Activated T-cell treated with anti-CD3 and anti-CD28 coated beads, Interleukin-2, amount 50 U/mL, for 4 hours (primary cell): ENCODE data around the gene RABGAP1L. TPM values are rescaled to one million over a fixed set of nuclear protein-coding genes. Genes with fewer than 3 reads are reported as not detected.
"Not testable (repeated sequence)": the region's sequence is repeated elsewhere in the genome, so short reads cannot be mapped to it uniquely, and the experiment has no call there.

Experiments
- ATAC-seq, 2 donors: fragments of 200-7000 bp; cut with Tn5 transposase; one replicate each; pipeline ENCODE4 v1.10.0; 2021
- DNase-seq: peaks from one replicate; pipeline ENCODE4 v3.0.0-alpha.2; 2020
- H3K27me3 Mint-ChIP-seq: one replicate; pipeline ENCODE4 v1.8.0; 2021; ENCODE audit warnings: low read depth, mixed read lengths
- H3K36me3 Mint-ChIP-seq: one replicate; pipeline ENCODE4 v1.8.0; 2022; ENCODE audit warnings: mixed read lengths; ENCODE audit not compliant: insufficient read depth
- H3K4me1 Mint-ChIP-seq: one replicate; pipeline ENCODE4 v1.8.0; 2021; ENCODE audit warnings: low read depth, mixed read lengths
- H3K4me3 Mint-ChIP-seq: one replicate; pipeline ENCODE4 v1.8.0; 2021; ENCODE audit warnings: mild to moderate bottlenecking, moderate library complexity, mixed read lengths
- H3K9me3 Mint-ChIP-seq: one replicate; pipeline ENCODE4 v1.8.0; 2021; ENCODE audit warnings: mixed read lengths
- total RNA-seq, 3 donors: library from RNA; stranded (reverse); gene quantifications; one replicate each; pipeline ENCODE4 v1.2.1, GENCODE V29; 2021

RABGAP1L gene
- total RNA-seq, 3 donors from 2014 or later: 16.9 to 23.2 (median 22.3) TPM

DNA sequence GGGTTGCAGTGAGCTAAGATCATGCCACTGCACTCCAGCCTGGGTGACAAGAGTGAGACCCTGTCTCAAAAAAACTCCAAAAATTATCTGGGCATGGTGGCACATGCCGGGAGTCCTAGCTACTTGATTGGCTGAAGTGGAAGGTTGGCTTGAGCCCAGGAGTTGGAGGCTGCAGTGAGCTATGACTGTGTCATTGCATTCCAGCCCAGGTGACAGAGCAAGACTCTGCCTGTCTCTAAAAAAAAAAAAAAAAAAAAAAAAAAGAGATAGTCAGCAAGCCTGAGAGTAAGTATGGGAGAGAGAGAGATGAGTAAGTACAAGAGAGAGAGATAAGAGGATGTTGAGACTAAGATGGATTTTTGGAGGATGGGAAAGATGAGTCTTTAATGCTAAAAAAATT is 659.6 kb downstream of the RABGAP1L start:
- no peak overlapping the region for H3K4me3 Mint-ChIP-seq
- no peaks in the 10 kb centered on the region for H3K9me3 Mint-ChIP-seq
- DNase-seq (no peak), ATAC-seq (peak in 1 of 2 donors; percentile 30)
- peaks cover 33% of the 10 kb centered on the region for H3K36me3 Mint-ChIP-seq
- H3K4me1 Mint-ChIP-seq: peaks cover 8% of the 10 kb centered on the region
- H3K27me3 Mint-ChIP-seq: no peaks in the 10 kb centered on the region

DNA sequence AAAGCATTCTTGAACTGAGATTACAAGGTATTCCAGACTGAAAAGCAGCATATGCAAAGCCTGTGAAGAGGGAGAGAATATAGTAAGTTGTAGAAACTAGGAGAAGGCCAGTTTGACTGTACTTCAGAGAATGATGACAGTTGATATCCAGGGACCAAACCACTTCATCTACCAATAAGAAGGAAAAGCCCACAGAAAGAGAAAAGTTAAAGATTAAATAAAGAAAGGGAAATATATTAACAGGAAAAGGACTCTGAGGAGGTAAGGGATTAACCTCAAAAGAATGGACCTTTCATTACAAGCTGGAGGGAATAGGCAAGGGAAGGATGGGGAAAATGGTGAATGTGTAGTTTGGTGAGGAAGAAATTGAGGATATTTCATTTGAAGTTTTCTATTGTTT is 660.3 kb downstream of the RABGAP1L start:
- DNase-seq (no peak), ATAC-seq (no peak)
- H3K4me1 Mint-ChIP-seq: peaks cover 8% of the 10 kb centered on the region
- peaks cover 33% of the 10 kb centered on the region for H3K36me3 Mint-ChIP-seq
- H3K9me3 Mint-ChIP-seq: no peaks in the 10 kb centered on the region
- no peak overlapping the region for H3K4me3 Mint-ChIP-seq
- H3K27me3 Mint-ChIP-seq: no peaks in the 10 kb centered on the region

DNA sequence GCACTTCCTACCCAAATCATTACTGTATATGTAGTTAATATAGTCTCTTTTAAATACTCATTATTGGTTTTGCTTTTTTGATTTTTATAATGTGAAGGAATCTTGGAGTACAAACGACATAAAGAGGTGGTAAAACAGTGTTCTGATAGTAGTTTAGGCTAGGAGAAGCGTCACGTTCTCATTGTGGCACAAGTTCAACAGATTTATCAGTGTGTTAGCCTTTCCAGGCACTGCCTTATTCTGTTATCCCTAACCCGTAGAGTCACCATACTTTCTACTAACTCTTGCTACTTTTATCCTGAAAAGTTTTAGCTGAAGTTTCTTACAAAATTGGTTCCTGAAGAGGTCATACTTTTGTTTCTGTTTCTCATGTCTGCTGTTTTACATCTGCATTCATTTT is 665.8 kb downstream of the RABGAP1L start:
- H3K9me3 Mint-ChIP-seq: no peaks in the 10 kb centered on the region
- DNase-seq (no peak), ATAC-seq (no peak)
- H3K4me1 Mint-ChIP-seq: peaks cover 4% of the 10 kb centered on the region
- H3K27me3 Mint-ChIP-seq: no peaks in the 10 kb centered on the region
- peaks cover 27% of the 10 kb centered on the region for H3K36me3 Mint-ChIP-seq
- no peak overlapping the region for H3K4me3 Mint-ChIP-seq

DNA sequence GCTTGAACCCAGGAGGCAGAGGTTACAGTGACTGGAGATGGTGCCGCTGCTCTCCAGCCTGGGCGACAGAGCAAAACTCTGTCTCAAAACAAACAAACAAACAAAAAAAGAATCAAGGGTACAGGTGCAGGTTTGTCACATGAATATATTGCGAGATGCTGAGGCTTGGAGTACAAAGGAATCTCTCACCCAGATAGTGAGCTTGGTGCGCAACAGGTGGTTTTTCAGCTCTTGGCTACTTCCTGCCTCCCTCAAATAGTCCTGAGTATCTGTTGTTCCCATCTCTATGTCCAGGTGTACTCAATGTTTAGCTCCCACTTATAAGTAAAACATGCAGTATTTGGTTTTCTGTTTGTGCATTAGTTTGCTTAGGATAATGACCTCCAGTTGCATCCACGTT is 666.5 kb downstream of the RABGAP1L start:
- ATAC-seq (no peak), DNase-seq (no peak)
- peaks cover 27% of the 10 kb centered on the region for H3K36me3 Mint-ChIP-seq
- no peaks in the 10 kb centered on the region for H3K9me3 Mint-ChIP-seq
- peaks cover 4% of the 10 kb centered on the region for H3K4me1 Mint-ChIP-seq
- no peaks in the 10 kb centered on the region for H3K27me3 Mint-ChIP-seq
- no peak overlapping the region for H3K4me3 Mint-ChIP-seq

DNA sequence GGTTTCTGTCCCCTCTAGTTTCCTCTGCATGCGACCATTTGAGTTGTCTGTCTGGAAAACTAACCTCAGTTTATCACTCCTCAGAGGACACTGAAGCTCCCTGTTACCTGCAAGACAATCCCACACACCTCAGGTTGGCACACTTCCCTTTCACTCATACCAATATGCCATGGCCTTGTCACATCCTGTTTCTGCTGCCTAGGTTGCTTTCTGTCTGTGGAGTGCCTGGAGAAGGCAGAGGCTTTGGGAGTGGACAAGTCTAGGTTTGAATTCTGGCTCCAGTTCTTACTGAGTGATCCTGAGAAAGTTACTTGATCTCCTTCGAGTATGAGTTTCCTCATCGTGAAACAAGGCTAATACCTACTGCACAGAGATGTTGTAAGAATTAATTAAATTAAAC is 668.9 kb downstream of the RABGAP1L start:
- peaks cover 5% of the 10 kb centered on the region for H3K4me1 Mint-ChIP-seq
- DNase-seq (no peak), ATAC-seq (no peak)
- H3K4me3 Mint-ChIP-seq: no peak overlapping the region
- no peaks in the 10 kb centered on the region for H3K9me3 Mint-ChIP-seq
- peaks cover 19% of the 10 kb centered on the region for H3K36me3 Mint-ChIP-seq
- no peaks in the 10 kb centered on the region for H3K27me3 Mint-ChIP-seq

DNA sequence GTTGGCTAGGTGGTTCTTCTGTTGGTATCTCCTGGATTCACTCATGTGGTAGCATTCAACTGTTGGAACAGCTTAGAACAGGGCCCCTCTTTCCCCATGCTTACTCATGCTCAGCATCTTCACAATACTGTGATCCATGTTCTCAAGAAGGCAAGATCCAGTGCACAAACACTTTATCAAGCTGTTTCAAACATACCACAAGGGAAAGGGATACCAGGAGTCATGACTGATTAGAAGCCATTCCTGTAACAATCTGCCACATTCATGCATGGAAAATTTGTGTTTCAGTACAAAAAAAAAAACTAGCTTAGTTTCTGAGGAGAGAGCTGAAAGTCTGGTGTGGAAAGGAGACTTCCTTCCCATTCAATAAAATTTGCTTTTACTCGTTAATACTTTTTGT is 670.7 kb downstream of the RABGAP1L start:
- no peak for ATAC-seq
- H3K27me3 Mint-ChIP-seq: no peaks in the 10 kb centered on the region

DNA sequence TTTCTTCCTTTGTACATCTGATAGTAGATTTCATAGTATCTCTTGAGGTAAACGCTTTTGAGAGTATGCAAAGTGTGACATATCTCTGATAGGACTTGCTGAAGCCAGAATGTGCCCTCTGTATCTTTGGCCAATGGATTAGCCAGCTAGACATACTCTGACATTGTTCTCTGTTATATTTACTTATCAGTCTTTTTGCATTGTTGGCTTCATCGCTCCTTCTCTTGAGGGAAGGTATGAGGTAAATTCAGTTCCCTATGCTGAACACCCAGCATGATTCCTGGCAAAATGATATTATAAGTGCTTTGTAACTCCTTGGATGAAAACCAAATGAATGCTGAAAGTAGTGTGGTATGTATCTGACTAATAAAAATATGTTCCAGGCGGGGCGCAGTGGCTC is 677.2 kb downstream of the RABGAP1L start:
- ATAC-seq (no peak), DNase-seq (no peak)
- H3K27me3 Mint-ChIP-seq: no peaks in the 10 kb centered on the region
- H3K4me3 Mint-ChIP-seq: no peak overlapping the region
- peaks cover 13% of the 10 kb centered on the region for H3K4me1 Mint-ChIP-seq
- peaks cover 7% of the 10 kb centered on the region for H3K36me3 Mint-ChIP-seq
- H3K9me3 Mint-ChIP-seq: no peaks in the 10 kb centered on the region

More for the DNA sequence above, 670.7 kb downstream of the RABGAP1L start:
- Mint-ChIP-seq H3K36me3 (peaks cover 24% of the 10 kb centered on the region), H3K9me3 (no peaks in the 10 kb centered on the region), H3K4me1 (peaks cover 7% of the 10 kb centered on the region), H3K4me3 (no peak overlapping the region)
- no peak for DNase-seq

DNA sequence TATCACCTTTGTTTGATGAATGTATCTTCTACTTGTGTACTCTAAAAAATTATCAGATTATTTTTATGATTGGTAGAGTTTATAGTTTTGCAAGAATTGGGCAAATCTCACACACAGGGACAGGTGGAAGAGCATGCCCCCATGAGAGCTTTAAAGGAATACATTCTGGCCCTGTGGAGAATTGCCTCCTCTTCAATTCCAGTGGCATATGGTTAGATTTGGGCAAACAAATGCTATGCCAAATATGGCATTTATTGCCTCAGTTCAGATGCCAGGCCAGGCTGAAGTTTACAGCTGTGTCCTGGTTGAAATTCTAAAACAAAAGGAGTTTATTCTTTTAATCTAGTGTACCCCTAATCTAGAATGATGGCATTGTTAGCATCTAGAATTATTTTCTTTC is 678.1 kb downstream of the RABGAP1L start:
- H3K36me3 Mint-ChIP-seq: peaks cover 7% of the 10 kb centered on the region
- H3K9me3 Mint-ChIP-seq: no peaks in the 10 kb centered on the region
- ATAC-seq (no peak), DNase-seq (no peak)
- peaks cover 17% of the 10 kb centered on the region for H3K4me1 Mint-ChIP-seq
- H3K4me3 Mint-ChIP-seq: no peak overlapping the region
- H3K27me3 Mint-ChIP-seq: no peaks in the 10 kb centered on the region

DNA sequence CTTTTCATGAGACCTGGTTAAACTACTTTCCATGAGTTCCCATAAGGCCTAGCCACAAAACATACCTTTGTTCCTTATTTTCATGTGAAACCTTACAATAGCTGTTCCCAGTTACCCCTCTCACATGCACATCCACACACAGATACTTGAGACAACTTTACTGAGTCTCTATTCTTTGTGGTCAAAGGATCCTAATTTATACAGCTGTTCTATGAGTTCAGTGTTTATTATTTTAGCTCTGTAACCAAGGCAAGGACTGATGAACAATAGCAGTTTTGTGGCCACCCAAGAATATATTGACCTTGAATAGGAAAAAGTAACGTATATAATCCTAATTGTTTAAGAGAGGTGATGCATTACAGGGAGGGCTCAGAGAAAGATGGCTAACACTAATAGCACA is 679.9 kb downstream of the RABGAP1L start:
- Mint-ChIP-seq H3K36me3 (peaks cover 5% of the 10 kb centered on the region), H3K4me3 (no peak overlapping the region), H3K4me1 (peaks cover 16% of the 10 kb centered on the region), H3K27me3 (no peaks in the 10 kb centered on the region), H3K9me3 (no peaks in the 10 kb centered on the region)
- ATAC-seq (no peak), DNase-seq (no peak)

DNA sequence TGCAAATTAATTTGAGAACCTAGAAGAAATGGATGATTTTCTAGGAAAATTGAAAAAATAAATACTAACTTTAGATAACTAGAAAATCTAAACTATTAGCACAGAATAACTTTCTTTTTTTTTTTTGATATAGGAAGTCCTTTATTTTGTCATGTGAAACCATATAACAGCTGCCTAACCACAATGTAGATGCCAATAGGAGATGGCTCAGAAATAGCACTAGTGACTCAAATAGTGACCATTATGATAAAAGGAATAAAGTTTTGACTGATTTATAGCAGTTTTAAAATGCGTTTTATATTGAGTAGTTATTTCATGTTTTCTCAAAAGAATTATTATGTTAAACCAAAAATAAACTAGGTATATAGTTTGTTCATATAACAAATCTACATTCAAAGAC is 682.4 kb downstream of the RABGAP1L start:
- ATAC-seq: no peak
- Mint-ChIP-seq H3K4me1 (peaks cover 14% of the 10 kb centered on the region), H3K9me3 (no peaks in the 10 kb centered on the region), H3K27me3 (no peaks in the 10 kb centered on the region), H3K36me3 (no peaks in the 10 kb centered on the region), H3K4me3 (no peak overlapping the region)
- no peak for DNase-seq

DNA sequence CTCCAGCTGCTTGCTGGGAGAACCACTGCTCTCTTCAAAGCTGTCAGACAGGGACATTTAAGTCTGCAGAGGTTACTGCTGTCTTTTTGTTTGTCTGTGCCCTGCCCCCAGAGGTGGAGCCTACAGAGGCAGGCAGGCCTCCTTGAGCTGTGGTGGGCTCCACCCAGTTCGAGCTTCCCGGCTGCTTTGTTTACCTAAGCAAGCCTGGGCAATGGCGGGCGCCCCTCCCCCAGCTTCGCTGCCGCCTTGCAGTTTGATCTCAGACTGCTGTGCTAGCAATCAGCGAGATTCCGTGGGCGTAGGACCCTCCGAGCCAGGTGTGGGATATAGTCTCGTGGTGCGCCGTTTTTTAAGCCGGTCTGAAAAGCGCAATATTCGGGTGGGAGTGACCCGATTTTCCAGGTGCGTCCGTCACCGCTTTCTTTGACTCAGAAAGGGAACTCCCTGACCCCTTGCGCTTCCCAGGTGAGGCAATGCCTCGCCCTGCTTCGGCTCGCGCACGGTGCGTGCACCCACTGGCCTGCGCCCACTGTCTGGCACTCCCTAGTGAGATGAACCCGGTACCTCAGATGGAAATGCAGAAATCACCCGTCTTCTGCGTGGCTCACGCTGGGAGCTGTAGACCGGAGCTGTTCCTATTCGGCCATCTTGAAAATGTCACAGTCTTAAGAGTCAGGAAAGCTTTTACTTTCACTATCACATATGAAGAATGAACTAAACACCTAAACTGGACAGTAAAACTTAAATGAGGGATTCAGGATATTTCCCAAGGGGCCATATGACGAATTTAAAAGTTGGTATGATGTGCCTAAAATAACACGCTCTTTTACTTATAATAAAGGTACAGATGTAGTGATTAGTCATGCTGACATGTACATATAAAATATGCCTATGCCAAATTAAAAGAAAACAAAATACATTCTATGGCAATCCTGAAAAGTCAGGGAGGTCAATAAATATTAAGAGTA is 689.6 kb downstream of the RABGAP1L start:
- H3K9me3 Mint-ChIP-seq, H3K27me3 Mint-ChIP-seq, H3K4me3 Mint-ChIP-seq, ATAC-seq, H3K36me3 Mint-ChIP-seq, H3K4me1 Mint-ChIP-seq, DNase-seq: not testable (repeated sequence)

DNA sequence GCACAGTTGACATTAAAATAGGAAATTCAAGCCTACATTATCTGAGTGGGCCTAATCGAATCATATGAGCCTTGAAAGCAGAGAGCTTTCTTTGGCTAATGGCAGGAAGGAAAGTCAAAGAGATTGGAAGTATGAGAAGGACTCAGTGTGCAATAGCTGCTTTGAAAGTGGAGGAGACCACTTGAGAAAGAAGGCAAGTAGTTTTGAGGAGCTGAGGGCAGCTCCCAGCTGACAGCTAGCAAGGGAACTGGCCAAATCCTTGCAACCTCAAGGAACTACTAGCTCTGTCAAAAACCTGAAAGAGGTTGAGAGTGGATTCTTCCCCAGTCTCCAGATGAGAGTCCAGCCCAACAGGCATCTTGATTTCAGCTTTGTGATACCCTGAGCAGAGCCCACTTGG is 691.4 kb downstream of the RABGAP1L start:
- H3K36me3 Mint-ChIP-seq: no peaks in the 10 kb centered on the region
- H3K9me3 Mint-ChIP-seq: no peaks in the 10 kb centered on the region
- ATAC-seq: no peak
- H3K27me3 Mint-ChIP-seq: no peaks in the 10 kb centered on the region
- H3K4me1 Mint-ChIP-seq: peaks cover 2% of the 10 kb centered on the region
- H3K4me3 Mint-ChIP-seq: no peak overlapping the region
- DNase-seq: no peak

DNA sequence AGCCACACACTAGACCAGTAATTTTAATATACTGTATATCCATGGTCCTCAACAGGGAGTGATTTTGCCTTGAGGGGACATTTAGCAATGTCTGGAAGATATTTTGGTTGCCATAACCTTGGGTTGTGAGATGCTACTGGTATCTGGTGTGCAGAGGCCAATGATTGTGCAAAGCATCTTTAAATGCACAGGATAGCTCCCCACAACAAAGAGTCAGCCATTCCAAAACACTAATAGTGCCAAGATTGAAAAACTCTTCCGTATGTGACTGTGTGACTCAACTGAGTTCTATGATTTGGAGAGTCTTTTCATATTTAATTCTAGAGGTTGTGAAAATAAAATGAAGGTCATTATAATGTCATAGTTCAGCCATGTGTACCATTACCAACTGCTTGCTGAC is 699.0 kb downstream of the RABGAP1L start:
- Mint-ChIP-seq H3K4me3 (no peak overlapping the region), H3K4me1 (no peaks in the 10 kb centered on the region), H3K9me3 (peaks cover 5% of the 10 kb centered on the region), H3K27me3 (no peaks in the 10 kb centered on the region), H3K36me3 (peaks cover 6% of the 10 kb centered on the region)
- ATAC-seq (no peak), DNase-seq (no peak)

DNA sequence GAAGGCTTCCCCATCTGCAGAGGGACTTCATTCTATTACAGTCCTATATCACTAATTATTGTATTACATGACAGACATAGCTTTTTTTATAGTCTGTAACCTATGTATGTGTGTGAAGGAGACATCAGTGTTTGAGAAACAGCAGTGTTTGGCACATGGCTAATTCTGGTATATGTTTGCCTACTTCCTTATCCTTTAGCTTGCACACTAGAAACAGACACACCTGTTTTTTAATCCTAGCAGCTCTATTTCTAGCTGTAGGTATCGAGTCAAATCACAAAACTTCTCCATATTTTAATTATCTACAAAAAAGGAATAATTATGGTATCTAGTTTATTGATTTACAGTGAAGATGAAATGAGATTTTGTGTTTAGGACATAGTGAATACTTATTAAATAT is 711.0 kb downstream of the RABGAP1L start:
- H3K36me3 Mint-ChIP-seq: peaks cover 11% of the 10 kb centered on the region
- no peak for ATAC-seq
- H3K27me3 Mint-ChIP-seq: no peaks in the 10 kb centered on the region
- H3K4me3 Mint-ChIP-seq: no peak overlapping the region
- DNase-seq: no peak
- H3K9me3 Mint-ChIP-seq: peaks cover 9% of the 10 kb centered on the region
- H3K4me1 Mint-ChIP-seq: peaks cover 22% of the 10 kb centered on the region

DNA sequence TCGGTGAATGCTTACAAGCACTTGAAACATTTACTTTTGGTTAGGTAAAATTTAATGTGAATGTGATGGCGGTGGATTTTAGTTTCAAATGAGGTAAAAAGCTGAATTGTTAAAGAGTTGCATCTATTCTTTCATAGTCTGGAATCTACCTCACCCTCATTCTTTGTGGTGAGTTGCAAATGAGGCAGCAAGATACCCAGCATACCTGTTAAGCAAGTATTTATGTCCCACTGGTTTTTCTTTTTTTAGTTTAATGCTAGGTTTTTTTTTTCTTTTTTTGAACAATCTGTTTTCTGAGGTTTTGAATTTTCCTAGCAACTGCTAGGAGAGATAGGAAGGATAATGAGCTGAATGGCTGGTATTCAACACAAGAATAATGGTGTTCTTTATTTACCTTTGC is 712.6 kb downstream of the RABGAP1L start:
- peaks cover 9% of the 10 kb centered on the region for H3K9me3 Mint-ChIP-seq
- H3K36me3 Mint-ChIP-seq: peaks cover 11% of the 10 kb centered on the region
- no peak overlapping the region for H3K4me3 Mint-ChIP-seq
- H3K27me3 Mint-ChIP-seq: no peaks in the 10 kb centered on the region
- DNase-seq: no peak
- peaks cover 30% of the 10 kb centered on the region for H3K4me1 Mint-ChIP-seq
- ATAC-seq: no peak
